ENCODE results near the gene LRRC4C.

The LRRC4C gene

DNA sequence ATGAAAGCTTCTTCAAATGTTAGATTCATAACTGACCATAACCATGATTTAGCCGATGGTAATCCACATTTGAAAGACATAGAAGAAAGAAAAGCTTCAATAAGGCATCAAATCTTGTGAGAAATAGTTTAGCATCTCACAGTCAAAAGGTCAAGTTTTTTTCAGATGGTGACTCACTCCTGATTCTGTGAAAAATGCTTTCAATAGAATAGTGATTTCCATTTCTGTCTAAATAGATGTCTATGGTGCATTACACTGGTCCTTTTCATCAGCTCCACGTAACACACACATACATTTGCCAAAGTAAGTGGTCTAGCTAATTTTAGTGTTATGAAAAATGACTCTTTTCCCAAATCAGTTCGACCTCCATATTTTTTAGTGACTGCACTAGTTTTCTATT is 139.2 kb downstream of the LRRC4C start:
- DNase-seq: no peak

DNA sequence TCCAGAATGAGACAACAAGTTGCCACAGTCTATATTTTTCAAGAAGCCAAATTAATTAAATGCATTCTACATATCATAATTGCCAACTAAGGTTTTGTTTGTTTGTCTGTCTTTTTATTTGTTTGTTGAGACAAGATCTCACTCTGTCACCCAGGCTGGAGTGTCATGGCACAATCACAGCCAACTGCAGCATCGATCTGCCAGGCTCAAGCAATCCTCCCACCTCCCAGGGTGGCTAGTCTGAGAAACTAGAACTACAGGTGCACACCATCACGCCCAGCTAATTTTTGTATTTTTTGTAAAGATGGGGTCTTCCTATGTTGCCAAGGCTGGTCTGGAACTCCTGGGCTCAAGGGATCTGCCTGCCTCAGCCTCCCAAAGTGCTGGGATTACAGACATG is 140.0 kb downstream of the LRRC4C start:
- no peak for DNase-seq

DNA sequence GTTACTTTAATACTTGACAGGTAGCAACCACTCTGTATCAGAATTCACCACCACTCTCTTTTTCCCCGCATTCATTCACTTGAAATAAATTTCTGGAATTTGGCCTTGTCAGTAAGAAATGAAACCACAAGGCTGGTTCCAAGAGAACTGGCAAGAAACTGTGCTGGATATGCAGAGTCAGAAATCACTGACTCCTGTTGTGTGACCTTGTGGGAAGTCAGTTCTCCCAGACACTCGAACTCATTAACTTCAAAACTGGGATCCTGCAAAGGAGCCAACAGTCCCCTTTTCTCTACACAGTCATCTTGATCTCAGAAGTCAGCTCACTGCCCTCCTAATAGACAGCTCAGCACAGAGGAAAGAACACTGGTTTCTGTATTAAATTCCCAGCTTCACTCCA is 142.7 kb downstream of the LRRC4C start:
- DNase-seq: no peak

DNA sequence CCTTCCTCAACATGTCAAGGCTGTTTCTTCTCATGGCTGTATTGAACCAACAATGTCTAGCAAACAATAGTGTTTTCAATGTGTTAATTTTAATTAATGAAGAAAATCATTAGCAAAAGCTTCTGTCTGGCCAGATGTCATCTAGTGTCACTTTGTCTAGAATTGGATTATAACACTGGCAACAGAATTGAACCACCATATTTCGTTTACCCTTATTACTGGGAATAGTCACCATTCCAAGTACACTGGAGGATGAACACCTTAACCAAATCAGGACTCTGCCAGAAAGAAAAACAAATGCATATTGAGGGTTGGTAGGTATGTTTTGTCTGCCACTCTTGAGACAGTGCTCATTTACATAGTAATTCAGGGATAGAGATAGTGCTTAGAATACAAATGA is 146.2 kb downstream of the LRRC4C start:
- DNase-seq: no peak

DNA sequence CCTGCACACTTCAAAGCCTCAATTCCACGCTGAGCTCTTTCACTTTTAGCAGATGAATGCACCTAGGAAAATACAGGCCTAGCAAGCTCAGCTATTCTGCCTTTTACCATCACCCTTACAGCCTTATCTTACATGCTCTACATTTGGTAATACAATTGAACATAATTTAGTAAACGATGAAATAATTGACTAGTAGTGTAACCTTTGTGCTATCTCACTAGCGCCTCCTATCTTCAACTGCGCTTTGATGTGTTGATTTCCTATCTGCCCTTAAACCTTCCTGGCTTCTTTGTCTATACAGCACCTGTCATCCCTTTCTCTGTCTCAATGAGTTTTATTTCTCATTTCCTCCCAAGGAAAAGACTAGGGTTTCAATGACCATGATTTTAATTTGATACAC is 149.7 kb downstream of the LRRC4C start:
- DNase-seq: no peak

GRCh38 chr11:41309111-41309522 is 150.3 kb downstream of the LRRC4C start:
- no peak for DNase-seq

DNA sequence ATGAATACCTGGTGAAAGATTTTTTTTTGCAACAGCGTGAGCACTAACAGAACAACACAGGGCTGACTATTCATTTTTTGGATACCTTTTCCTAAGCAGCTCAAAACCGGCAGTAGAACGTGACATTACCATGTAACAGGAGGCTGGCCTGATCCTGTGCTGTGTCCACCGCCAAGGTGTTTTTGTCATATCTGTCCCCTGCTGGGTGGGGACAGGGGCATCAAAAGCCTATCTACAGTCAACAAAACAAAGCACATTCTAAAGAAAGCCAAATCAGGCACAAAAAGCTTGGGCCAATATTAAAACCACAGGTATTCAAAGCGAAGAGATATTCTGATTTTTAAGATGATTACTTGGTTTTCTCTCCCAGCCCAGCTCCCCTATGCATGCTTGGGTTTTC is 151.2 kb downstream of the LRRC4C start:
- no peak for DNase-seq

DNA sequence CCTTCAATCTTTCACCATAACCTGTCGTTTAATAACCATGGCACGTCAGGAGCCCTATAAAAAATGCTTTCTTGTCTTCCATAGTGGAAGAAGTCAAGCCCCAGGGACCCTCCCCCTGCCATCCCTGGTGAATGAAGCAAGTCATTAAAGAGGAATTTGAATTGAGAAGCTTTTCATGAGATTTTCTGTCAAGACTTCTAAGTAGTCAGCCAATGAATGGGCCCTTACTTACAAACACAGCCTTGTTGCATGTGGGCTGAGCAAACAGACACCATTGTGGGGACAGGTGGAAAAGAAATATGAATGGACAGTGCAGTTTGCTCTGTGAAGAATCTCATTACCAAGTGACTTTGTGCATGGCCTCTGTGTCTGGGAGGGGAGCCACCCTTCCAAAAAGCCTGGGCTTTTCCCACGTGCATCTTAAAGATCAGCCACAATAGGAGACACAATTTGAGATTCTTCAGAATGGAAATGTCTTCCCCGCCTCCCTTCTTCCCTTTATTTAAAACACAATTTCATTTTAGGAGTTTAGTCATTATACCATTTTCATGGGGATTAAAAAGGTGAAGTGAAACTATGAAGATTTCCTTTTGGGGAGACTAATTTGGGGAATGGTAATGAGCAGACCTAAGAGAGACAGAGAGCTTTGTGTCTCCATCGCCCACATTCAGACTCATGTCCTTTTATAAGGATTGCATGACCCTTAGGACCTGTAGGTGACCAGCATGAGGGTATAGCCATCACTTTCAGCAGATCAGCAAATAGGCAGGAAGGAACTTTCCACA is 152.0 kb downstream of the LRRC4C start:
- DNase-seq: no peak

DNA sequence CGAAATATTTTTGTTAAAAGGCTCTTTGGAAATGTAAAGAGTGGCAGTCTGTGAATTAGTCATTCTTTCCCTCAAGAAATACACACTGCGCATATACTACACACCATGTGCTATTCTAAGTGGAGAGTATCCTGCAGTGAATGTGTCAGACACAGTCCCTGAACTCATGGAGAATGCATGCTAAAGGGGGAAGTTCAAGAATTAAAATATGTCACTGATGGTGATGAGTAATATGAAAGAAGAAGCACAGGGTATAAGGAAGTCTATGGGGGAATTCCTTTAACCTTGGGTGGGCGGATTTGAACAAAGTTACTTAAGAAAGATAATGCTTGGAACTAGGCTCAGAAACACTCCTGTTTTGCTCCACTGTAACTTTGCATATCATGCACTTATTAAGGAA is 153.0 kb downstream of the LRRC4C start:
- no peak for DNase-seq

DNA sequence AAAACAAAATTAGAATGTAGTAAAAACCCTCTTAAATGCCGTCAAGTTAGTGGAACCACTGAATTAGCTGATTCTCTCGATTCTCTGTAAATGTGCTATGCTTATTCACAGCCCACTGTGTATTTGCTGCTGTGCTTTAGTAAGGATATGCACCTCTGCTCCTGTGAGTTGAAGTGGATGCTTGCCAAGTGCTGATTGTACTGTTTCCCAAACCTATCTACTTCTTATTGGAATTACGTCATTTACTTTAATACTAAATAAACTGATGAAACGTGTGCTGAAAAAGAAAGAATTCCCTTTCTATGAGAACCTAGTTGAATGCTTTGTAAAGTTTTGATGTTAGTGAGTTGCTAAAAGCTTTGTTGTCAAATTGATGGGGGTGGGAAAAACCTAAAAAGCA is 158.4 kb downstream of the LRRC4C start:
- no peak for DNase-seq

- DNase-seq: no peak
These were observed 170.0 kb downstream of the LRRC4C start for GRCh38 chr11:41289408-41289807.

DNA sequence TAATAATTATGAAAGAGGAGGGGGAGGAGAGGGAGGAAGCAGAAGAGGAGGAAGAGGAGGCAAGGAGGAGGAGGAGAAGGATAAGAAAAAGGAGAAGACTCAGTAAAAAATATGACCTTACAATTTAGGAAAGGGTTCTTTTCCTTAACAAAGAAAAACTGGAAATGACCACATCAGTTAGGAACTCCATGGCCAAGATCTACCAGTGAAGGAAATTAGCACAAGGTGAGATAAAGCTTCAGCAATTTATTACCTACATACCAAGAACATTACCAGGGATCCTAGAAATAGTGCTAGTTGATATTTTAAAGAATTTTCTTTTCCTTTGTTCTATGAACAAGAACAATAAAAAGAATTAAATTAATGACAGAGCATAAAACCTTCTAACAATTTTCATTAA is 172.7 kb downstream of the LRRC4C start:
- DNase-seq: no peak

DNA sequence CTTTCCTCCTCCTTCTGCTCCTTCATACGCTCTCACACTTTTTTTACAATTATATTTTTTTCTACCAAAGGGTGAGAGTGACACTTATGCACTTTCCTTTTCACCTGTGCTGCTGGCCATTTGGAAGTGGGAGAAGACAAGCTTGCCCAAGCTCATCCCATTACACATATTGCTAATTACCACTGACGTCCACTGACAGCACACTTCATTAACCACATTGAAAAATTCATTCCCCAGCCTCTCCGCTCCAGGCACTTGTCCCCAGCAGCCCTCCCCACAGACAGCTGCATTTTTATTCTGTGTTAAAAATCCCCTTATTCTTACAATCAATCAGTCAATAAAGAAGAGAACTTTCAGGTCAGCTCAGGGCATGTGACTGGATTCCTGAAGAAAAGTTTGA is 175.1 kb downstream of the LRRC4C start:
- DNase-seq: no peak

DNA sequence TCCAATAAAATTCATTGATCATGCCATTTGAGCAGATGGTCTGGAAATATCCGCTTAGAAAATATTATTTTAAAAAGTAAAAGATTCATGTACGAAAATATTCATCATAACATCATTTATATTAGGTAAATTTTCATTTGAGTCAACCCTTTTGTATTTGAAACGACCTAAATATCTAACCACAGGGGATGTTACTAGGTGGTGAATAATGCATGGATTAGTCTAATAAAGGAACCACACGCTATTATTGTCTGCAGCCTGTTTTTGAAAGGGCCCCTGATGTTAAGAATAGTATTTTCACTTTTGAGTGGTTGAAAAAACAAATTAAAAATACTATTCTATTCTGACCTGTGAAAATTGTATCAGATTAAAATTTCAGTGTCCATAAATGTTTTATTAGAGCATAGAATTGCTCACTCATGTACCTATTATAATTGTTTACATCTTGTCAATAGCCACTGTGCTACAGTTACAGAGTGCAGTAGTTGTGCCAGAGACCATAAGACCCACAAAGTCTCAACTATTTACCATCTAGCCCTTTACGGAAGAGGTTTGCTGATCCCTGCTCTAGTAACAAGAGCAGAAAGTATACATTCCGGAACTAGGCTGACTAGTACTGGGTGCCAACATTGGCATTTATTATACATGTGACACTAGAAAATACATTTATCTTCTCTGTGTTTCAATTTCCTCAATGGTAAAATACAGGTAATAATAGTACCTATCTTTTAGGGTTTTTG is 176.1 kb downstream of the LRRC4C start:
- no peak for DNase-seq

DNA sequence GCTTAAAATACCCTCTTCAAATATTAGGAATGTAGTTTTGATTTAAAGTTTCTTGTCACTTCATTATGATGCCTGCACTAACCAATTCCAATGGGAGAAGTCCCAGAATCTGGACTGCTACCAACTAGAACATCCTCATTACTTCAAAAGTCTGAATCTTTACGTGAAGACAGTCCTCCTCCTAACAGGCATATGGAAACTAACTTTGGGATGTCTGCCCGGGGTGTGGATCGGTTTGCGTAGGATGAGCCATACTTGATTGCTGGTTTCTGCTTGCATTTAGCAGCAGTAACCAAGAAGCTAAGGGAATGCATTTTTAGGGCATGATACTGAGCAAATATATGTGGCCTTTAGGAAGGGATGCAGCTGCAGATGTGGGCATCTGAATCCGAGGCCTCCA is 177.1 kb downstream of the LRRC4C start:
- no peak for DNase-seq

DNA sequence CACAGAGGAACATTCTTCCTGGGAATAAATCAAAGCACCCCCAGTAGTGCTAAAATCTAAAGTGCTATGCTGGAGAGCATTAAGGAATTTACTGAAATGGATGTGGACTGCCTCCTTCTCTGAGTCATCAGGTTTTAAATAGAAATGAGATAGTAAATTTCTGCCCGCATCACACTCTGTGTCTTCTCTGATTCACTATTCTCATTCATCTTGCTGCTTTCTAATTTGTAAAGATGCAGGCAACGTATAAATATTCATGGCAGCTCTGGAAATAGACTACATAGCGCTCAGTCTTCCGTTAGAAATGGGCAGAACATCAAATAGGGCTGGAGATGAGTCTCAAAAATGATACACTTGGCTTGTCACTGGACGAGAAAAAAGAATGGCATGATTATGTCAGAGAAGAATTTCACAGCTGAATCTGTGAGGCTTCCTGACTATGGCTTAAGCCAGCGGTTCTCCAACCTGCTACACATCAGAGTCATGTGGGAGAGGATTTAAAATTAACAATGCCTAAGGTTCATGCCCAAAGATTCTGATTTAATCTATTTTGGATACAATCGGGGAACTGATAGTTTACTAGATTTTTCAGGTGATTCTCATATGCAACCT is 178.2 kb downstream of the LRRC4C start:
- DNase-seq: no peak

GRCh38 chr11:41274831-41275230 is 184.6 kb downstream of the LRRC4C start:
- DNase-seq: no peak

DNA sequence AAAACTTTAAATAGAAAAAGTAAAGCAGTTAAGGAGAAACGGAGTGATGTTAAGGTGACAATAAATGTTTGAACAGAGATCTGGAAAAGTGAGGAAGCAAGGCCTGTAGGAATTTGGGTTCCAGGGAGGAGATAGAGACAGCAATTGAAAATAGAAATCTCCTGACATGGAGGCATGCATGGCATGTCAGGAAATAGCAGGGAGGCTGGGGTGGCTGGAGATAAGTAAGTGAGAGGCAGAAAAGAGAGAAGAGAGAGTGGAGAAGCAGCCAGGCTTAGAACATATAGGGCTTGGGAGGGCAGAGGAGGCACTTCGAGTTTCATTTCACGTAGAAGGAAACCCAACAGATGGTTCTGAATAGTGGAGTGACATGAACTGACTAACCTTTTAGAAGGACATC is 185.5 kb downstream of the LRRC4C start:
- DNase-seq: no peak

- DNase-seq: no peak
These were observed 192.0 kb downstream of the LRRC4C start for GRCh38 chr11:41267451-41267850.

DNA sequence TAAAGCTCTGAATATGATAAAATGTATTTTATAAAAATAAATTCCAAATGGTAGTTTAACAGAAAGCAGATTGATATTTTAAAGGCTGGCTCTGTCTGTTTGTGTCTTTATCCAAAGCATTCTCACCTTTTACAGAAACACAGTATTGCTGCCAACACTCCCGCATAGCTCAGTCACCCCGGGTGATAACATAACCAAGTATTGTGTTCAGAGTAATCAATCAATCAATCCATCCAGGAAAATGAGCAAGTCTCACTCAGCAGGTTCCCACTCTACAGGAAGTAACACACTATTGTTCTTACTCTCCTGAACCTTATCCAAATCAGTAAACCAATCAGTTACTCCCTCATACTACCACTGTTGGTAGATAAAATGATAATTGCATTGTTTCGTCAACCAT is 203.4 kb downstream of the LRRC4C start:
- no peak for DNase-seq

GRCh38 chr11:41254966-41255365 is 204.5 kb downstream of the LRRC4C start:
- no peak for DNase-seq

DNA sequence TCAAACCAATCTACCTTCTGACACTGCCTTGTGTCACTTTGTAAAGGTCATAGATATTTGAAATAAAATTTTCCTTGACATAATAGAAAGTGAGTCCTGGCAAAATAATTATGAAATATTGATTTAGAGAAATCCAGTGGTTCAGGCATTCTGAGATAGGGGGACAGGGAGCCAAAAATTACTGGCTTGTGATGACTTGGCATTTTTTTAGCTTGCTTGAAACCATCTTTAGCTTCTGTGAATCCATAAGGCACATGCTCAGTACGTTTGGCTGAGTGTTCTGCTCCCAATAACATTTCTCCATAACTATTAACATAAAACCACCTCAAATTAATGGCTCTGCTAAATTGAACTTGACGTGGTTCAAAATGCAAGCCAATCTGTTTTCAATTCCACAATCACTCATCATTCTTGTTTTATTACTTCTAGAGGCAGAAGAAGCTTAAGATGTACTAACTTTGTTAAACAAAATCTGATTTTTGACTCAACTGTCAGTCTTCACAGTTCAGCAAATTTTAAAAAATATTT is 209.0 kb downstream of the LRRC4C start:
- no peak for DNase-seq

DNA sequence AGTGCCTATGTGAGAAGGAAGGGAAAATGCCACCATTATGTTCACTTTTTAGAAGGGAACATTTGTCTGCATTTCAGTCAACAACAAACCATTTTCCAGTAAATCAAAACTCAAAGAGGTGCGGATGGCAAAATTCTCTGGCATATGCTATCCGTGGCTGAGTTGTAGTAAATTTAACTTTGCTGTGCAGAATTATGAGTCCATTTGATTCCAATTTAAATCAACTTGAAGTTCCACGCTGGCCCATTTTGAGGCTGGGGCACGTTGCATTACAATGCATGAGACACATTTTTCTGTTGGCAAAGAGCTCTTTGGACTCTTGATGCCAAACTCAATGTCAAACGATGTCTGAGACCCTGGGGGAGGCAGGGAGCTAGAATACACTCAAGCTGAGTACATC is 211.8 kb downstream of the LRRC4C start:
- DNase-seq: no peak

- no peak for DNase-seq
These were observed 213.1 kb downstream of the LRRC4C start for GRCh38 chr11:41246399-41246745.
